SK-N-SH (cell line): Measurements from ENCODE around the gene LEMD1. TPM values are rescaled to one million over a fixed set of nuclear protein-coding genes. Genes with fewer than 3 reads are reported as not detected.

ENCODE experiments used
- CTCF ChIA-PET: fragments of 300-600, 350-600 bp; formaldehyde crosslinking; extraction: SDS; loops from one replicate; lab custom pipeline; 2021; lab: Yijun Ruan, JAX
- POLR2A ChIA-PET: fragments of 350-600 bp; sonication (Branson Sonifier 250); formaldehyde crosslinking; extraction: SDS; loops from one replicate; lab custom pipeline; 2020; ENCODE audit warnings: antibody characterized with exemption, inconsistent platforms; lab: Yijun Ruan, JAX
- DNase-seq: peaks from one replicate; pipeline ENCODE4 v3.0.0; 2012
- H2AFZ ChIP-seq: fragments of 200-600 bp; sonication (generic); 2 replicates; pipeline ENCODE4 v1.8.1; 2016; ENCODE audit warnings: antibody characterized with exemption, mild to moderate bottlenecking, low read depth
- H3F3A ChIP-seq: fragments of 200-600 bp; sonication (generic); replicated peaks from 2 replicates; pipeline ENCODE3; 2016; ENCODE audit warnings: antibody characterized with exemption, mild to moderate bottlenecking; ENCODE audit not compliant: insufficient read depth
- H3K27ac ChIP-seq, 2 experiments: fragments of 200-500 bp in 1 of 2; fragments of 200-600 bp in 1 of 2; sonication (Bioruptor generic) in 1 of 2; sonication (generic), shearing (Covaris generic) in 1 of 2; 2 replicates each; pipeline versions ENCODE4 v1.5.1 to v1.6.1; 2014 to 2016; ENCODE audit warnings: low read depth in 2 of 2, inconsistent platforms in 1 of 2, low read length in 1 of 2, mild to moderate bottlenecking in 1 of 2, mixed read lengths in 1 of 2
- H3K27me3 ChIP-seq: fragments of 200-600 bp; sonication (generic), shearing (Covaris generic); 2 replicates; pipeline ENCODE4 v1.6.1; 2016; ENCODE audit warnings: mixed run types; ENCODE audit not compliant: insufficient read depth
- H3K36me3 ChIP-seq, 2 experiments: fragments of 200-500 bp in 1 of 2; fragments of 200-600 bp in 1 of 2; sonication (Bioruptor generic) in 1 of 2; sonication (generic) in 1 of 2; replicated peaks in 1 of 2; 2 replicates each; pipeline versions ENCODE3 to v1.5.1; 2014 to 2016; ENCODE audit warnings: low read length in 1 of 2, mild to moderate bottlenecking in 1 of 2; ENCODE audit not compliant: insufficient read depth in 2 of 2, control insufficient read depth in 1 of 2
- H3K4me1 ChIP-seq, 2 experiments: fragments of 200-500 bp in 1 of 2; fragments of 200-600 bp in 1 of 2; sonication (Bioruptor generic) in 1 of 2; sonication (generic), shearing (Covaris generic) in 1 of 2; 2 replicates each; pipeline versions ENCODE4 v1.5.1 to v1.6.1; 2014 to 2016; ENCODE audit warnings: low read depth in 1 of 2, low read length in 1 of 2, mixed run types in 1 of 2; ENCODE audit not compliant: insufficient read depth in 2 of 2, control insufficient read depth in 1 of 2
- H3K4me2 ChIP-seq: fragments of 200-600 bp; sonication (generic), shearing (Covaris generic); 2 replicates; pipeline ENCODE4 v1.6.1; 2017; ENCODE audit warnings: mixed run types
- H3K4me3 ChIP-seq, 2 experiments: fragments of 200-500 bp in 1 of 2; fragments of 200-600 bp in 1 of 2; sonication (Bioruptor generic) in 1 of 2; sonication (generic), shearing (Covaris generic) in 1 of 2; 2 replicates each; pipeline versions ENCODE4 v1.5.1 to v1.8.1; 2014 to 2016; ENCODE audit warnings: low read depth in 2 of 2, inconsistent platforms in 1 of 2, low read length in 1 of 2, mild to moderate bottlenecking in 1 of 2, mixed read lengths in 1 of 2, moderate library complexity in 1 of 2
- H3K79me2 ChIP-seq: fragments of 200-600 bp; sonication (generic); 2 replicates; pipeline ENCODE4 v1.8.1; 2017; ENCODE audit warnings: mild to moderate bottlenecking; ENCODE audit not compliant: insufficient read depth
- H3K9ac ChIP-seq: fragments of 200-600 bp; sonication (generic); 2 replicates; pipeline ENCODE4 v1.6.1; 2017; ENCODE audit warnings: mixed run types
- H3K9me2 ChIP-seq: fragments of 200-600 bp; sonication (generic); 2 replicates; pipeline ENCODE4 v1.6.1; 2017; ENCODE audit warnings: mixed run types
- H3K9me3 ChIP-seq: fragments of 200-600 bp; sonication (generic); 2 replicates; pipeline ENCODE4 v1.6.1; 2017; ENCODE audit warnings: mixed run types, mild to moderate bottlenecking, moderate library complexity
- H4K20me1 ChIP-seq: fragments of 200-600 bp; sonication (generic); 2 replicates; pipeline ENCODE4 v1.6.1; 2017; ENCODE audit warnings: mild to moderate bottlenecking, mixed run types; ENCODE audit not compliant: insufficient read depth
- FOXM1 ChIP-seq: IDR thresholded peaks from 2 replicates; pipeline ENCODE4 v1.4.0; 2012; ENCODE audit warnings: low read depth, mild to moderate bottlenecking
- JUND ChIP-seq: IDR thresholded peaks from 2 replicates; pipeline ENCODE4 v1.4.0; 2012
- NRF1 ChIP-seq: IDR thresholded peaks from 2 replicates; pipeline ENCODE4 v1.6.1; 2012; ENCODE audit warnings: low read depth, mild to moderate bottlenecking, low read length
- USF2 ChIP-seq: fragments of 150-350 bp; IDR thresholded peaks from 2 replicates; pipeline ENCODE4 v1.6.1; 2017; ENCODE audit warnings: antibody characterized with exemption, low read length, low read depth, borderline replicate concordance
- WGBS: methylation state at CpG from one replicate; pipeline ENCODE4 v1.1.6; 2017; ENCODE audit warnings: low lambda C conversion rate; 5-methylcytosine and 5-hydroxymethylcytosine counted together
- polyA plus RNA-seq, 3 experiments: library from polyadenylated mRNA; depleted of rRNA; stranded (reverse); fragments of >200 nt; gene quantifications; 2 replicates each; pipeline ENCODE4 v1.2.3, GENCODE V29; 2012
- TF ChIP-seq, protein P1 (sequence below): fragments of 200-600 bp; sonication (generic); IDR thresholded peaks from 2 replicates; pipeline ENCODE4 v1.6.1; 2017; ENCODE audit warnings: antibody characterized with exemption, mild to moderate bottlenecking, moderate library complexity

LEMD1 gene
- polyA plus RNA-seq, 1 of the 3 experiments (the other 2 are of a cell fraction) = not detected

DNA sequence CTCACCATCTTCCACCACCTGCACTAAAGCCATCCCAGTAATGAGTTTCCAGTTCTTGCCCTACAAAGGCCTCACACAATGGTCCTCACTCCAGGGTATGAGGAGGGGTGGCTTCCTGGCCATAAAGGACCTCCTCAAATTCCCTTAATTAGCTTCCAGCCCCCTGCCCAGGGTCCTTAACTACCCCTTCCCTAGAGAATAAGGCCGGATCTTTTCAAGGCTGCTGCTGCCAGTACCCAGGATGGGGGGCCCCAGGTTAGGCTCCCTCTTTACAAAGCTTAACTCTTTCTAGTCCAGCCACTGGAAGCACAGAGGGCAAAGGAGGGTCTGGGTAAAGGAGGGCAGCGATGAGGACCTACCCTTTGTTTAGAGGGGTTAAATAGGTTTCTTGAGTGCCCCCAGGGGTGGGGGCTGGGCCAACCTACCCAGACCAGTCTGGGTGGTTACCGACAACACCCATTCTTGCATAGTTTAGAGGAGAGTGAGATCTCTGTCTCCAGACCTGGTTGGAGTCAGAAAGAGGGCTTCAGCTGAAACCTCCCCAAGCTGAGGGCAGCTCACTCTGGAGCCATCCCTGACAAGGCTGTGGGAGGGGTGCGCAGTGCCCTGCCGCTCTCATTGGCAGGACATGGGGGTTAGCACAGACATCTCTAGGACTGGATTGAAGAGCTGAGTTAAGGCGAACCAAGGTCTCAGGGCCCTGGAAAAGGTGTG, 26.8 kb upstream of the LEMD1 start:
- 81% methylated on average over 4 of the region's 6 CpGs for WGBS
- ChIA-PET POLR2A (no interaction called here), CTCF (interaction anchor here (0.8 to 4.3 kb wide), 6 partner anchors 9 to 176 kb away, joined by 3 to 18 read pairs (median 4); no protein-coding TSS in a partner anchor)
- Histone ChIP-seq H3K9me2 (no peaks in the 10 kb centered on the region), H2AFZ (no peak overlapping the region), H3K4me3 (no peak overlapping the region), H3K27me3 (peaks cover 32% of the 10 kb centered on the region; the same call in 1 of the 2 replicates), H4K20me1 (no peaks in the 10 kb centered on the region), H3K27ac (no peak overlapping the region), H3K4me1 (peaks cover 0 to 6% of the 10 kb centered on the region in 2 experiments; a peak in 1 of 4 replicates), H3K4me2 (no peak overlapping the region), H3K79me2 (no peaks in the 10 kb centered on the region), H3K9ac (no peak overlapping the region), H3K36me3 (no peaks in the 10 kb centered on the region), H3F3A (no peaks in the 10 kb centered on the region), H3K9me3 (no peaks in the 10 kb centered on the region)
- TF ChIP-seq FOXM1 (no peak), JUND (no peak)
- no peak for DNase-seq

DNA sequence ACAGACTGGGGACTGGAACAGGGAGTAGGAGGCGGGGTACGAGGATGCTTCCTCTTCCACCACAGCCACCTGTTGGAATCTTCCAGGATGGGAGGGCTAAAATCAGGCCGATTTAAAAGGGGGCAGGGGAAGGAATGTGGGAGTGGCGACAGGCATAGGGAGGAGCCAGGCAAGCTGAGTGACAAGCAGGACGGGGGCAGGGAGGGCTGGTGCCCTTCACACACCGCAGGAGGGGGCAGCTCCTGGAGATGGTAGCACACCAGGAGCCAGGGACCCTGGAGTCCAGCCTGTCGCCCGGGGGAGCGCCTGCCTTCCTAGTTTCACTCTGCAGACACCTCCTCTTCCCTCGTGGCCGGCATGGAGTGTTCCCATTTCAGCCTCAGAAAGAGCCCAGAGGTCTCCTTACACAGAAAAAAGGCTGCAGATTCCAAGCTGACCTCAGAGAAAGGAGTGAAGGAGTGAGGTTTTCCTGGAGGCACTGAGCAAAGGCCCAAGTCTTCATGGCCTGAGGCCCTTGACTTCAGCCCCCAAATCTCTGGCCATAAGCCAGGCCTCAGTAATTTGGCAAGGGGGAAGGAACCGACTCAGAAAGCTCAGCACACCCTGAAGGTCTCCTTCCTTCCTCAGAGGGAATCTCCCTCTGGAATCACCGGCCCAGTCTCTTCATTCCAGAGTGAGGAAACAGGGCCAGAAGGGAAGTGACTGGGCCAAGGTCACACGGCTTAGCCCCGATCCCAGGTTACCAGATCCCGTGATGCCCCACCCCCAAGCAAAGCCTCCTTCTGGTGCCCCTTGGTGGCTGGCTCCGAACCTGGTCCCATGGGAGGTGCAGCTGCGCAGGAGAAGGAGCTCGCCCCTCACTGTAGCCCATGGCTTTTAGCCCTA, 25.8 kb upstream of the LEMD1 start:
- no peaks in the 10 kb centered on the region for H3K79me2 ChIP-seq
- no peak overlapping the region for H3K27ac ChIP-seq
- no peak overlapping the region for H3K9ac ChIP-seq
- no peak overlapping the region for H3K4me2 ChIP-seq
- ChIA-PET CTCF (interaction anchor here (0.8 to 4.3 kb wide), 7 partner anchors 9 to 175 kb away, joined by 3 to 18 read pairs (median 4); no protein-coding TSS in a partner anchor), POLR2A (no interaction called here)
- H3K27me3 ChIP-seq = peaks cover 32% of the 10 kb centered on the region; the same call in 1 of the 2 replicates
- no peaks in the 10 kb centered on the region for H3K9me3 ChIP-seq
- H3F3A ChIP-seq = no peaks in the 10 kb centered on the region
- 58% methylated on average over 14 of the region's 19 CpGs for WGBS
- H4K20me1 ChIP-seq = no peaks in the 10 kb centered on the region
- no peak overlapping the region for H3K4me3 ChIP-seq
- DNase-seq = no peak
- peaks cover 0 to 6% of the 10 kb centered on the region in 2 experiments; a peak in 2 of 4 replicates for H3K4me1 ChIP-seq
- H3K36me3 ChIP-seq = no peaks in the 10 kb centered on the region
- H3K9me2 ChIP-seq = no peaks in the 10 kb centered on the region
- no peak overlapping the region for H2AFZ ChIP-seq
- TF ChIP-seq NRF1 (no peak), USF2 (no peak)
- TF ChIP-seq, protein P1, sequence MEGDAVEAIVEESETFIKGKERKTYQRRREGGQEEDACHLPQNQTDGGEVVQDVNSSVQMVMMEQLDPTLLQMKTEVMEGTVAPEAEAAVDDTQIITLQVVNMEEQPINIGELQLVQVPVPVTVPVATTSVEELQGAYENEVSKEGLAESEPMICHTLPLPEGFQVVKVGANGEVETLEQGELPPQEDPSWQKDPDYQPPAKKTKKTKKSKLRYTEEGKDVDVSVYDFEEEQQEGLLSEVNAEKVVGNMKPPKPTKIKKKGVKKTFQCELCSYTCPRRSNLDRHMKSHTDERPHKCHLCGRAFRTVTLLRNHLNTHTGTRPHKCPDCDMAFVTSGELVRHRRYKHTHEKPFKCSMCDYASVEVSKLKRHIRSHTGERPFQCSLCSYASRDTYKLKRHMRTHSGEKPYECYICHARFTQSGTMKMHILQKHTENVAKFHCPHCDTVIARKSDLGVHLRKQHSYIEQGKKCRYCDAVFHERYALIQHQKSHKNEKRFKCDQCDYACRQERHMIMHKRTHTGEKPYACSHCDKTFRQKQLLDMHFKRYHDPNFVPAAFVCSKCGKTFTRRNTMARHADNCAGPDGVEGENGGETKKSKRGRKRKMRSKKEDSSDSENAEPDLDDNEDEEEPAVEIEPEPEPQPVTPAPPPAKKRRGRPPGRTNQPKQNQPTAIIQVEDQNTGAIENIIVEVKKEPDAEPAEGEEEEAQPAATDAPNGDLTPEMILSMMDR = no peak
